Measurements from ENCODE around the gene SPATA31E1.
"Not testable (repeated sequence)": the region's sequence is repeated elsewhere in the genome, so short reads cannot be mapped to it uniquely, and the experiment has no call there.

SPATA31E1 gene

GRCh38 chr9:87919013-87919412 lies 36.3 kb downstream of the SPATA31E1 start:
- DNase-seq (ENCODE audit: extremely low read depth in 1 of 2, low read depth in 1 of 2), result not testable (repeated sequence)

DNA sequence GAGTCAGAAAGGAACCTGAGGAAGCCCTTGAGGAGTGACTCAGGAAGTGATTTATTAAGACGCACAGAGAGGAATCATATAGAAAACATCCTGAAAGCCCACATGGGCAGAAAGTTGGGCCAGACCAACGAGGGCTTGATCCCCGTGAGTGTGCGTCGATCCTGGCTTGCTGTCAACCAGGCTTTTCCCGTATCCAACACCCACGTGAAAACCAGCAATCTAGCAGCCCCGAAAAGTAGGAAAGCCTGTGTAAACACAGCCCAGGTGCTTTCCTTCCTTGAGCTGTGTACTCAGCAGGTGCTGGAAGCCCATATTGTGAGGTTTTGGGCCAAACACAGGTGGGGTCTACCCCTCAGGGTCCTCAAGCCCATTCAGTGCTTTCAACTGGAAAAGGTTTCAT lies 38.9 kb downstream of the SPATA31E1 start:
- DNase-seq (ENCODE audit: extremely low read depth in 1 of 2, low read depth in 1 of 2), result not testable (repeated sequence)

- DNase-seq (ENCODE audit: extremely low read depth in 1 of 2, low read depth in 1 of 2), result not testable (repeated sequence)
These were observed 40.3 kb downstream of the SPATA31E1 start for GRCh38 chr9:87923012-87923411.

- DNase-seq (ENCODE audit: extremely low read depth in 1 of 2, low read depth in 1 of 2), result not testable (repeated sequence)
These were observed 42.2 kb downstream of the SPATA31E1 start for GRCh38 chr9:87924851-87925250.

GRCh38 chr9:87929152-87929551 lies 46.5 kb downstream of the SPATA31E1 start:
- not testable (repeated sequence) for DNase-seq (ENCODE audit: extremely low read depth in 1 of 2, low read depth in 1 of 2)

GRCh38 chr9:87934444-87934843 lies 51.8 kb downstream of the SPATA31E1 start:
- not testable (repeated sequence) for DNase-seq (ENCODE audit: extremely low read depth in 1 of 2, low read depth in 1 of 2)

- DNase-seq (ENCODE audit: extremely low read depth in 1 of 2, low read depth in 1 of 2), result not testable (repeated sequence)
These were observed 54.7 kb downstream of the SPATA31E1 start for GRCh38 chr9:87937352-87937751.

DNA sequence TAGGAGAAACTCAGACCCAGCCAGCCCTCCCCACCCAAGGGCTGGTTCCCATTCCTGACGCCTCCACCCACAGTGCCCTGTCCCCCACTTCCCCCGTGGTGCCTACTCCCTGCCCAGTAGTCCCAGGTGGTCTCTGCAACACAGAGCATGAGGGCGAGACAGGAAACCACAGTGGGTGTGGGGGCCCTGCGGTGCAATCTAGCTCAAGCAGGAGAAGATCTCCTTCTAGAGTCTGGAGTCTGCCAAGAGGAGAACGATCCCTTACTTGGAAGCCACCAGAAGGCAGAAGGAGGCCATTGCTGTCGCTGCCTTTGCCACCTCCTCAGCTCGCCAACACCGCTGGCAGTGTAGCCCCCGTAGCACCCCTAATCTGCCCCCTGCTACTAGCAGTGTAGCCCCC lies 55.2 kb downstream of the SPATA31E1 start:
- DNase-seq (ENCODE audit: extremely low read depth in 1 of 2, low read depth in 1 of 2), result not testable (repeated sequence)

GRCh38 chr9:87938336-87938735 lies 55.7 kb downstream of the SPATA31E1 start:
- DNase-seq (ENCODE audit: extremely low read depth in 1 of 2, low read depth in 1 of 2), result not testable (repeated sequence)
